Liver (tissue), 3 donors: Measurements from ENCODE around the gene N4BP3.

Source experiments
- ATF3 ChIP-seq: IDR thresholded peaks from 2 replicates; pipeline ENCODE4 v1.6.1; 2016; ENCODE audit warnings: antibody characterized with exemption
- FOXA1 ChIP-seq: IDR thresholded peaks from 2 replicates; pipeline ENCODE4 v1.6.1; 2016; ENCODE audit warnings: antibody characterized with exemption
- GABPA ChIP-seq, 2 donors: IDR thresholded peaks in 1 of 2; conservative IDR thresholded peaks in 1 of 2; 2 replicates each; pipeline ENCODE4 v1.6.1; 2016; ENCODE audit warnings: antibody characterized with exemption in 2 of 2, mild to moderate bottlenecking in 1 of 2, moderate library complexity in 1 of 2
- RAD21 ChIP-seq, 2 donors: IDR thresholded peaks; 2 replicates each; pipeline ENCODE4 v1.6.1; 2016; ENCODE audit warnings: antibody characterized with exemption in 2 of 2, mild to moderate bottlenecking in 2 of 2
- SP1 ChIP-seq: IDR thresholded peaks from 2 replicates; pipeline ENCODE4 v1.6.1; 2018; ENCODE audit warnings: antibody characterized with exemption, mild to moderate bottlenecking
- TAF1 ChIP-seq: conservative IDR thresholded peaks from 2 replicates; pipeline ENCODE4 v1.6.1; 2016; ENCODE audit warnings: antibody characterized with exemption, mild to moderate bottlenecking
- TF ChIP-seq, protein P1 (sequence below): fragments of 150-350 bp; IDR thresholded peaks from 2 replicates; pipeline ENCODE4 v1.5.1; 2017; ENCODE audit warnings: improper control_type of control experiment, low read depth, low read length; ENCODE audit not compliant: missing input control
- TF ChIP-seq, protein P2 (sequence below): IDR thresholded peaks from 2 replicates; pipeline ENCODE4 v1.6.1; 2016; ENCODE audit warnings: antibody characterized with exemption
- donor health status: healthy.
- donor health status: healthy.

DNA sequence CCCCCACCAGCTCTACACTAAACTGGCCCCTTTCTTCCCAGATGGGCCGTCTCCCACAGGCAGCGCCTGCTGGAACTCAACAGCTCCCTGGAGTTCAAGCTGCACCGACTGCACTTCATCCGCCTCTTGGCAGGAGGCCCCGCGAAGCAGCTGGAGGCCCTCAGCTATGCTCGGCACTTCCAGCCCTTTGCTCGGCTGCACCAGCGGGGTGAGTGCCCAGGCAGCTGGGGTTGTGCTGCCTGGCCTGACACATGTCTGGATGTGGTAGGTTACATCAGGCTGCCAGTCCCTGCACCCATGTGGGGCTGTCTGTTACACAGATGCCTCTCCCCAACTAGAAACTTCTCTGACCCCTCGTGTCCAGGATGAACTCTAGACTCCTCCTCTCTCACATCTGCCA is 30.6 kb downstream of the N4BP3 start:
- TF ChIP-seq, protein P1, sequence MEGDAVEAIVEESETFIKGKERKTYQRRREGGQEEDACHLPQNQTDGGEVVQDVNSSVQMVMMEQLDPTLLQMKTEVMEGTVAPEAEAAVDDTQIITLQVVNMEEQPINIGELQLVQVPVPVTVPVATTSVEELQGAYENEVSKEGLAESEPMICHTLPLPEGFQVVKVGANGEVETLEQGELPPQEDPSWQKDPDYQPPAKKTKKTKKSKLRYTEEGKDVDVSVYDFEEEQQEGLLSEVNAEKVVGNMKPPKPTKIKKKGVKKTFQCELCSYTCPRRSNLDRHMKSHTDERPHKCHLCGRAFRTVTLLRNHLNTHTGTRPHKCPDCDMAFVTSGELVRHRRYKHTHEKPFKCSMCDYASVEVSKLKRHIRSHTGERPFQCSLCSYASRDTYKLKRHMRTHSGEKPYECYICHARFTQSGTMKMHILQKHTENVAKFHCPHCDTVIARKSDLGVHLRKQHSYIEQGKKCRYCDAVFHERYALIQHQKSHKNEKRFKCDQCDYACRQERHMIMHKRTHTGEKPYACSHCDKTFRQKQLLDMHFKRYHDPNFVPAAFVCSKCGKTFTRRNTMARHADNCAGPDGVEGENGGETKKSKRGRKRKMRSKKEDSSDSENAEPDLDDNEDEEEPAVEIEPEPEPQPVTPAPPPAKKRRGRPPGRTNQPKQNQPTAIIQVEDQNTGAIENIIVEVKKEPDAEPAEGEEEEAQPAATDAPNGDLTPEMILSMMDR = no peak
- TF ChIP-seq SP1 (no peak), FOXA1 (no peak), RAD21 (IDR thresholded peaks at IDR 0.05) (no peak), GABPA (IDR thresholded peaks at IDR 0.05 in 1 of 2, conservative IDR thresholded peaks at IDR 0.05 in 1 of 2) (no peak), ATF3 (no peak), TAF1 (no peak)
- TF ChIP-seq, protein P2, sequence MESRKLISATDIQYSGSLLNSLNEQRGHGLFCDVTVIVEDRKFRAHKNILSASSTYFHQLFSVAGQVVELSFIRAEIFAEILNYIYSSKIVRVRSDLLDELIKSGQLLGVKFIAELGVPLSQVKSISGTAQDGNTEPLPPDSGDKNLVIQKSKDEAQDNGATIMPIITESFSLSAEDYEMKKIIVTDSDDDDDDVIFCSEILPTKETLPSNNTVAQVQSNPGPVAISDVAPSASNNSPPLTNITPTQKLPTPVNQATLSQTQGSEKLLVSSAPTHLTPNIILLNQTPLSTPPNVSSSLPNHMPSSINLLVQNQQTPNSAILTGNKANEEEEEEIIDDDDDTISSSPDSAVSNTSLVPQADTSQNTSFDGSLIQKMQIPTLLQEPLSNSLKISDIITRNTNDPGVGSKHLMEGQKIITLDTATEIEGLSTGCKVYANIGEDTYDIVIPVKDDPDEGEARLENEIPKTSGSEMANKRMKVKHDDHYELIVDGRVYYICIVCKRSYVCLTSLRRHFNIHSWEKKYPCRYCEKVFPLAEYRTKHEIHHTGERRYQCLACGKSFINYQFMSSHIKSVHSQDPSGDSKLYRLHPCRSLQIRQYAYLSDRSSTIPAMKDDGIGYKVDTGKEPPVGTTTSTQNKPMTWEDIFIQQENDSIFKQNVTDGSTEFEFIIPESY = no peak
